Tibial nerve (tissue), 4 donors: ENCODE results near the gene CXCR5. TPM values are rescaled to one million over a fixed set of nuclear protein-coding genes. Genes with fewer than 3 reads are reported as not detected.

ENCODE experiments used
- DNase-seq, 2 donors: peaks; one replicate each; pipeline ENCODE4 v3.0.0-alpha.2; 2019; ENCODE audit warnings: low spot score in 2 of 2
- H3K27ac ChIP-seq, 4 donors: fragments of 200-600 bp; sonication (generic) in 3 of 4; one replicate each; pipeline ENCODE4 v1.5.1; 2017 to 2019; ENCODE audit warnings: mild to moderate bottlenecking in 1 of 4
- H3K27me3 ChIP-seq, 2 donors: fragments of 200-600 bp; sonication (generic) in 1 of 2; one replicate each; pipeline versions ENCODE4 v1.5.1 to v1.6.0; 2017 to 2019
- H3K36me3 ChIP-seq, 3 donors: fragments of 200-600 bp; sonication (generic); one replicate each; pipeline ENCODE4 v1.5.1; 2018 to 2019
- H3K4me1 ChIP-seq, 4 donors: fragments of 200-600 bp; sonication (generic) in 3 of 4; one replicate each; pipeline ENCODE4 v1.5.1; 2017 to 2019
- H3K4me3 ChIP-seq, 4 donors: fragments of 200-600 bp; sonication (generic) in 3 of 4; one replicate each; pipeline ENCODE4 v1.5.1; 2017 to 2019; ENCODE audit warnings: mild to moderate bottlenecking in 1 of 4, moderate library complexity in 1 of 4
- H3K9me3 ChIP-seq, 4 donors: fragments of 200-600 bp; sonication (generic) in 3 of 4; one replicate each; pipeline ENCODE4 v1.5.1; 2017 to 2019
- CTCF ChIP-seq, 5 experiments: fragments of 200-600 bp in 3 of 5; fragments of 450-650 bp in 2 of 5; sonication (generic) in 3 of 5; IDR thresholded peaks; one replicate each; pipeline ENCODE4 v1.5.1; 2016 to 2019; ENCODE audit warnings: antibody characterized with exemption in 5 of 5, mild to moderate bottlenecking in 3 of 5, moderate library complexity in 2 of 5
- EP300 ChIP-seq, 2 donors: sonication (generic); formaldehyde crosslinking; IDR thresholded peaks; one replicate each; pipeline ENCODE4 v1.6.1; 2017; ENCODE audit warnings: antibody characterized with exemption in 2 of 2, mild to moderate bottlenecking in 1 of 2
- POLR2A ChIP-seq, 2 donors: fragments of 450-650 bp; IDR thresholded peaks; one replicate each; pipeline ENCODE4 v1.6.1; 2017; ENCODE audit warnings: antibody characterized with exemption in 2 of 2, mild to moderate bottlenecking in 2 of 2, moderate library complexity in 2 of 2
- WGBS, 2 donors: methylation state at CpG; one replicate each; pipeline ENCODE4 v1.1.5; 2018; 5-methylcytosine and 5-hydroxymethylcytosine counted together
- total RNA-seq, 4 donors: library from RNA; depleted of rRNA; stranded (reverse); fragments of >200 nt; gene quantifications; one replicate each; pipeline ENCODE4 v1.1.0, GENCODE V29; 2016

Gene CXCR5
- total RNA-seq, 4 donors from 2014 or later: not detected

- Histone ChIP-seq H3K36me3 (no peaks in the 10 kb centered on the region), H3K27ac (peak overlapping the region; percentile 88 to 97 (median 93)), H3K4me3 (peak overlapping the region; percentile 73 to 94 (median 87)), H3K4me1 (peaks cover 4 to 77% (median 58%) of the 10 kb centered on the region in 4 donors), H3K9me3 (no peaks in the 10 kb centered on the region), H3K27me3 (no peaks in the 10 kb centered on the region)
- DNase-seq: no peak
- TF ChIP-seq POLR2A (IDR thresholded peaks at IDR 0.05) (no peak), EP300 (IDR thresholded peaks at IDR 0.05) (no peak), CTCF (IDR thresholded peaks at IDR 0.05) (no peak)
- 12 to 18% methylated on average over 7 of the region's 7 CpGs for WGBS, 2 donors
Measured at GRCh38 chr11:118923721-118924587, 40.3 kb downstream of the CXCR5 start.

GRCh38 chr11:118924591-118925585 is 41.2 kb downstream of the CXCR5 start:
- no peaks in the 10 kb centered on the region for H3K9me3 ChIP-seq
- peak overlapping the region; percentile 73 to 94 (median 87) for H3K4me3 ChIP-seq
- no peaks in the 10 kb centered on the region for H3K27me3 ChIP-seq
- peak overlapping the region; percentile 88 to 97 (median 93) for H3K27ac ChIP-seq
- no peak for DNase-seq
- no peaks in the 10 kb centered on the region for H3K36me3 ChIP-seq
- peaks cover under 1 to 71% (median 52%) of the 10 kb centered on the region in 4 donors for H3K4me1 ChIP-seq
- TF ChIP-seq POLR2A (IDR thresholded peaks at IDR 0.05) (no peak), EP300 (IDR thresholded peaks at IDR 0.05) (peak in 1 of 2 donors; percentile 38), CTCF (IDR thresholded peaks at IDR 0.05) (peak in 1 of 5 experiments; percentile 11)
- WGBS, 2 donors: 0 to 1% methylated on average over 20 to 43 of the region's 45 CpGs

- Histone ChIP-seq H3K36me3 (no peaks in the 10 kb centered on the region), H3K4me3 (peak overlapping the region in 2 of 4 donors; percentile 63 to 79), H3K9me3 (no peaks in the 10 kb centered on the region), H3K27ac (peak overlapping the region; percentile 89 to 97 (median 92)), H3K27me3 (no peaks in the 10 kb centered on the region), H3K4me1 (peaks cover 0 to 56% (median 33%) of the 10 kb centered on the region in 4 donors)
- 10 to 13% methylated on average over 6 to 7 of the region's 7 CpGs for WGBS, 2 donors
- TF ChIP-seq POLR2A (IDR thresholded peaks at IDR 0.05) (no peak), CTCF (IDR thresholded peaks at IDR 0.05) (no peak), EP300 (IDR thresholded peaks at IDR 0.05) (no peak)
- DNase-seq: no peak
Measured at GRCh38 chr11:118927554-118928100, 43.9 kb downstream of the CXCR5 start.

GRCh38 chr11:118928101-118928869 is 44.6 kb downstream of the CXCR5 start:
- Histone ChIP-seq H3K9me3 (no peaks in the 10 kb centered on the region), H3K4me3 (peak overlapping the region; percentile 51 to 79 (median 66)), H3K27me3 (no peaks in the 10 kb centered on the region), H3K4me1 (peaks cover 0 to 50% (median 26%) of the 10 kb centered on the region in 4 donors), H3K36me3 (no peaks in the 10 kb centered on the region), H3K27ac (peak overlapping the region; percentile 89 to 97 (median 92))
- WGBS, 2 donors: 0% methylated on average over 19 to 30 of the region's 32 CpGs
- DNase-seq: peak; percentile 87 to 92
- TF ChIP-seq EP300 (IDR thresholded peaks at IDR 0.05) (peak; percentile 72 to 74), CTCF (IDR thresholded peaks at IDR 0.05) (peak; percentile 90 to 98 (median 96)), POLR2A (IDR thresholded peaks at IDR 0.05) (peak in 1 of 2 donors; percentile 23)
